HEK293T (cell line): ENCODE data around the gene ASTN2.

Source experiments
- BHLHE40 ChIP-seq: fragments of 450-650 bp; IDR thresholded peaks from 2 replicates; pipeline ENCODE4 v1.6.1; 2016; ENCODE audit warnings: mild to moderate bottlenecking, moderate library complexity, borderline replicate concordance
- ELF4 ChIP-seq: fragments of 450-650 bp; IDR thresholded peaks from 2 replicates; pipeline ENCODE4 v1.6.1; 2017; ENCODE audit warnings: antibody characterized with exemption
- FOXK2 ChIP-seq: fragments of 450-650 bp; IDR thresholded peaks from 2 replicates; pipeline ENCODE4 v1.6.1; 2016; ENCODE audit warnings: mild to moderate bottlenecking
- HDGF ChIP-seq: fragments of 450-650 bp; IDR thresholded peaks from 2 replicates; pipeline ENCODE4 v1.6.1; 2017; ENCODE audit warnings: antibody characterized with exemption, borderline replicate concordance
- LEF1 ChIP-seq: fragments of 450-650 bp; IDR thresholded peaks from 2 replicates; pipeline ENCODE4 v1.6.1; 2017; ENCODE audit warnings: mild to moderate bottlenecking, borderline replicate concordance
- NFRKB ChIP-seq: fragments of 450-650 bp; IDR thresholded peaks from 2 replicates; pipeline ENCODE4 v1.6.1; 2016; ENCODE audit warnings: mild to moderate bottlenecking, moderate library complexity
- TF ChIP-seq, protein P1 (sequence below): fragments of 450-650 bp; IDR thresholded peaks from 2 replicates; pipeline ENCODE4 v1.6.1; 2016

- TF ChIP-seq LEF1: no peak
- TF ChIP-seq BHLHE40: no peak
- no peak for TF ChIP-seq HDGF
- TF ChIP-seq ELF4: no peak
- TF ChIP-seq NFRKB: no peak
- TF ChIP-seq, protein P1, sequence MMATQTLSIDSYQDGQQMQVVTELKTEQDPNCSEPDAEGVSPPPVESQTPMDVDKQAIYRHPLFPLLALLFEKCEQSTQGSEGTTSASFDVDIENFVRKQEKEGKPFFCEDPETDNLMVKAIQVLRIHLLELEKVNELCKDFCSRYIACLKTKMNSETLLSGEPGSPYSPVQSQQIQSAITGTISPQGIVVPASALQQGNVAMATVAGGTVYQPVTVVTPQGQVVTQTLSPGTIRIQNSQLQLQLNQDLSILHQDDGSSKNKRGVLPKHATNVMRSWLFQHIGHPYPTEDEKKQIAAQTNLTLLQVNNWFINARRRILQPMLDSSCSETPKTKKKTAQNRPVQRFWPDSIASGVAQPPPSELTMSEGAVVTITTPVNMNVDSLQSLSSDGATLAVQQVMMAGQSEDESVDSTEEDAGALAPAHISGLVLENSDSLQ: no peak
- TF ChIP-seq FOXK2: no peak
Measured at GRCh38 chr9:116849721-116850120, 565.1 kb downstream of the ASTN2 start.
